ENCODE results near the gene ZNF280C. TPM values are rescaled to one million over a fixed set of nuclear protein-coding genes. Genes with fewer than 3 reads are reported as not detected.
"Not testable (repeated sequence)": the region's sequence is repeated elsewhere in the genome, so short reads cannot be mapped to it uniquely, and the experiment has no call there.

Gene ZNF280C
- polyA plus RNA-seq, 10 donors = 4.3 to 9.0 (median 7.1) TPM

GRCh38 chrX:130263016-130263415, 5.7 kb downstream of the ZNF280C start:
- peak in 1 of 3 donors; percentile 23 for DNase-seq

GRCh38 chrX:130262231-130262630, 6.5 kb downstream of the ZNF280C start:
- DNase-seq = no peak

GRCh38 chrX:130261296-130261893, 7.3 kb downstream of the ZNF280C start:
- DNase-seq = peak in 1 of 3 donors; percentile 15

GRCh38 chrX:130260316-130260715, 8.4 kb downstream of the ZNF280C start:
- DNase-seq = no peak

GRCh38 chrX:130253916-130254315, 14.8 kb downstream of the ZNF280C start:
- no peak for DNase-seq

GRCh38 chrX:130251671-130252070, 17.0 kb downstream of the ZNF280C start:
- DNase-seq = no peak

- DNase-seq = no peak
These were observed 20.7 kb downstream of the ZNF280C start for GRCh38 chrX:130247996-130248395.

GRCh38 chrX:130246084-130246483, 22.6 kb downstream of the ZNF280C start:
- no peak for DNase-seq

- DNase-seq = peak in 1 of 3 donors; percentile 31
These were observed 23.3 kb downstream of the ZNF280C start for GRCh38 chrX:130245441-130245840.

GRCh38 chrX:130231184-130231583, 37.5 kb downstream of the ZNF280C start:
- DNase-seq = not testable (repeated sequence)

- no peak for DNase-seq
These were observed 39.8 kb downstream of the ZNF280C start for GRCh38 chrX:130228871-130229270.

- no peak for DNase-seq
These were observed 43.9 kb downstream of the ZNF280C start for GRCh38 chrX:130224810-130225209.

- no peak for DNase-seq
These were observed 52.4 kb downstream of the ZNF280C start for GRCh38 chrX:130216320-130216719.

- DNase-seq = no peak
These were observed 55.3 kb downstream of the ZNF280C start for GRCh38 chrX:130213376-130213775.

- DNase-seq = no peak
These were observed 56.3 kb downstream of the ZNF280C start for GRCh38 chrX:130212371-130212770.

GRCh38 chrX:130211415-130212186, 57.1 kb downstream of the ZNF280C start:
- DNase-seq = no peak

- no peak for DNase-seq
These were observed 64.1 kb downstream of the ZNF280C start for GRCh38 chrX:130204647-130205046.

- DNase-seq = no peak
These were observed 71.2 kb downstream of the ZNF280C start for GRCh38 chrX:130197464-130197863.

GRCh38 chrX:130196466-130196865, 72.2 kb downstream of the ZNF280C start:
- peak in 1 of 3 donors; percentile 23 for DNase-seq

GRCh38 chrX:130190801-130191200, 77.9 kb downstream of the ZNF280C start:
- DNase-seq = no peak

- peak in 1 of 3 donors; percentile 66 for DNase-seq
These were observed 82.0 kb downstream of the ZNF280C start for GRCh38 chrX:130186651-130187050.

- no peak for DNase-seq
These were observed 83.8 kb downstream of the ZNF280C start for GRCh38 chrX:130184857-130185256.

GRCh38 chrX:130184168-130184567, 84.5 kb downstream of the ZNF280C start:
- DNase-seq = no peak
